OCI-LY7 (cell line): ENCODE data around the gene CABP7. TPM values are rescaled to one million over a fixed set of nuclear protein-coding genes. Genes with fewer than 3 reads are reported as not detected.

Experiments used
- BruUV-seq: library from RNA; stranded (reverse); fragments of 400-500 nt; replicated peaks from 2 replicates; lab custom pipeline; 2021; lab: Mats Ljungman, UMichigan
- CTCF ChIA-PET: fragments of 300-600 bp; sonication (Branson Sonifier 250); formaldehyde crosslinking; loops from one replicate; lab custom pipeline; 2022; ENCODE audit warnings: antibody characterized with exemption; ENCODE audit not compliant: unreplicated experiment; lab: Charles Lee
- POLR2A ChIA-PET: fragments of 300-600 bp; sonication (Branson Sonifier 250); formaldehyde crosslinking; loops from one replicate; lab custom pipeline; 2022; ENCODE audit warnings: antibody characterized with exemption; lab: Charles Lee
- DNase-seq: peaks from one replicate; pipeline ENCODE4 v3.0.0-alpha.2; 2015; ENCODE audit warnings: low spot score
- H2AFZ ChIP-seq: fragments of 200-600 bp; sonication (generic), shearing (Covaris generic); 2 replicates; pipeline ENCODE4 v1.6.1; 2014; ENCODE audit warnings: mild to moderate bottlenecking, antibody characterized with exemption, low read length, moderate library complexity
- H3K27ac ChIP-seq: fragments of 200-600 bp; sonication (generic); 2 replicates; pipeline ENCODE4 v1.5.1; 2014; ENCODE audit warnings: mixed run types, low read depth, mild to moderate bottlenecking, moderate library complexity, low read length, inconsistent platforms; ENCODE audit not compliant: poor library complexity, severe bottlenecking
- H3K36me3 ChIP-seq: fragments of 200-600 bp; sonication (generic); 2 replicates; pipeline ENCODE4 v1.6.1; 2014; ENCODE audit warnings: mild to moderate bottlenecking, antibody characterized with exemption, low read length, moderate library complexity, mixed read lengths; ENCODE audit not compliant: insufficient read depth
- H3K4me1 ChIP-seq: fragments of 200-600 bp; sonication (generic); 2 replicates; pipeline ENCODE4 v1.5.1; 2014; ENCODE audit warnings: mild to moderate bottlenecking, low read length; ENCODE audit not compliant: insufficient read depth, poor library complexity, severe bottlenecking
- H3K4me2 ChIP-seq: fragments of 200-600 bp; sonication (generic); 2 replicates; pipeline ENCODE4 v1.6.1; 2014; ENCODE audit warnings: mild to moderate bottlenecking, low read length
- H3K4me3 ChIP-seq: fragments of 200-600 bp; sonication (generic); 2 replicates; pipeline ENCODE4 v1.5.1; 2014; ENCODE audit warnings: mild to moderate bottlenecking, low read depth, low read length; ENCODE audit not compliant: poor library complexity, severe bottlenecking
- H3K79me2 ChIP-seq: fragments of 200-600 bp; sonication (generic); 2 replicates; pipeline ENCODE4 v1.6.1; 2016; ENCODE audit warnings: low read depth, mild to moderate bottlenecking, low read length, moderate library complexity, mixed read lengths; ENCODE audit not compliant: insufficient read depth
- H3K9me2 ChIP-seq: fragments of 200-600 bp; sonication (generic); 2 replicates; pipeline ENCODE4 v1.6.1; 2016; ENCODE audit warnings: mild to moderate bottlenecking, low read length, mixed read lengths; ENCODE audit not compliant: insufficient read depth
- H3K9me3 ChIP-seq: fragments of 200-600 bp; sonication (generic); 2 replicates; pipeline ENCODE4 v1.6.1; 2014; ENCODE audit warnings: mild to moderate bottlenecking, mixed run types, low read length, mixed read lengths
- H4K20me1 ChIP-seq: fragments of 200-600 bp; sonication (generic); 2 replicates; pipeline ENCODE4 v1.6.1; 2014; ENCODE audit warnings: mild to moderate bottlenecking, antibody characterized with exemption, low read length, moderate library complexity, mixed read lengths; ENCODE audit not compliant: insufficient read depth
- CTCF ChIP-seq: fragments of 200-600 bp; sonication (generic); conservative IDR thresholded peaks from 2 replicates; pipeline ENCODE4 v1.5.1; 2014; ENCODE audit warnings: mild to moderate bottlenecking, antibody characterized with exemption, low read length, moderate library complexity, mixed read lengths
- EZH2phosphoT487 ChIP-seq: fragments of 200-600 bp; sonication (generic); IDR thresholded peaks from 2 replicates; pipeline ENCODE4 v1.6.1; 2018; ENCODE audit warnings: low read depth, borderline replicate concordance, mild to moderate bottlenecking, mixed run types, antibody characterized with exemption, low read length, moderate library complexity, mixed read lengths
- intact Hi-C: fragments of 100-400 bp; cut with micrococcal nuclease; formaldehyde crosslinking; loops from one replicate; pipeline ENCODE4 v1.10.0; 2022; ENCODE audit not compliant: unreplicated experiment
- total RNA-seq, 2 experiments: library from RNA; depleted of rRNA in 1 of 2; stranded (reverse); fragments of >200 nt in 1 of 2; shearing (Covaris generic) in 1 of 2; gene quantifications; 2 replicates each; pipeline ENCODE4 v1.2.3, GENCODE V29; 2014 to 2022

Gene CABP7
- total RNA-seq, 2 experiments from 2014 or later = 0.06 TPM; not detected in 1

GRCh38 chr22:29733362-29734201 is 13.8 kb downstream of the CABP7 start:
- CTCF ChIA-PET = no interaction called here
- BruUV-seq = no TSS peak

GRCh38 chr22:29734406-29734805 is 14.6 kb downstream of the CABP7 start:
- no peaks in the 10 kb centered on the region for H3K9me3 ChIP-seq
- no peak overlapping the region for H2AFZ ChIP-seq
- no peak overlapping the region for H3K27ac ChIP-seq
- no peaks in the 10 kb centered on the region for H3K79me2 ChIP-seq
- H3K4me1 ChIP-seq = no peaks in the 10 kb centered on the region
- no TSS peak for BruUV-seq
- no peaks in the 10 kb centered on the region for H3K36me3 ChIP-seq
- no peak overlapping the region for H3K4me2 ChIP-seq
- POLR2A ChIA-PET = no interaction called here
- intact Hi-C loops = no loop called here
- no peaks in the 10 kb centered on the region for H3K9me2 ChIP-seq
- no peaks in the 10 kb centered on the region for H4K20me1 ChIP-seq
- no peak overlapping the region for H3K4me3 ChIP-seq
- DNase-seq = no peak
- CTCF ChIA-PET = no interaction called here
- no peak for TF ChIP-seq CTCF
- TF ChIP-seq EZH2phosphoT487 = no peak

More at GRCh38 chr22:29733362-29734201, 13.8 kb downstream of the CABP7 start:
- H3K4me2 ChIP-seq = no peak overlapping the region
- no peak overlapping the region for H3K27ac ChIP-seq
- no peaks in the 10 kb centered on the region for H4K20me1 ChIP-seq
- no peaks in the 10 kb centered on the region for H3K9me3 ChIP-seq
- POLR2A ChIA-PET = no interaction called here
- DNase-seq = no peak
- H3K79me2 ChIP-seq = no peaks in the 10 kb centered on the region
- no peaks in the 10 kb centered on the region for H3K36me3 ChIP-seq
- intact Hi-C loops = no loop called here
- no peak overlapping the region for H2AFZ ChIP-seq
- no peaks in the 10 kb centered on the region for H3K9me2 ChIP-seq
- no peaks in the 10 kb centered on the region for H3K4me1 ChIP-seq
- no peak overlapping the region for H3K4me3 ChIP-seq
- TF ChIP-seq EZH2phosphoT487 (no peak), CTCF (no peak)

GRCh38 chr22:29734838-29735237 is 15.0 kb downstream of the CABP7 start:
- no peaks in the 10 kb centered on the region for H3K4me1 ChIP-seq
- no peaks in the 10 kb centered on the region for H3K79me2 ChIP-seq
- intact Hi-C loops = no loop called here
- no peak overlapping the region for H3K4me2 ChIP-seq
- no peak overlapping the region for H3K4me3 ChIP-seq
- H4K20me1 ChIP-seq = no peaks in the 10 kb centered on the region
- no peak for TF ChIP-seq CTCF
- no peak for TF ChIP-seq EZH2phosphoT487
- no peaks in the 10 kb centered on the region for H3K9me3 ChIP-seq
- POLR2A ChIA-PET = no interaction called here
- no peaks in the 10 kb centered on the region for H3K36me3 ChIP-seq
- H3K27ac ChIP-seq = no peak overlapping the region
- BruUV-seq = no TSS peak
- DNase-seq = no peak
- H3K9me2 ChIP-seq = no peaks in the 10 kb centered on the region
- CTCF ChIA-PET = no interaction called here
- no peak overlapping the region for H2AFZ ChIP-seq
